Suprapubic skin (tissue), 4 donors: Measurements from ENCODE around the gene KLHL13. TPM values are rescaled to one million over a fixed set of nuclear protein-coding genes. Genes with fewer than 3 reads are reported as not detected.

Experiments
- DNase-seq, 2 donors: peaks; one replicate each; pipeline ENCODE4 v3.0.0-alpha.2; 2019; ENCODE audit warnings: low spot score in 2 of 2
- H3K27ac ChIP-seq: fragments of 200-600 bp; sonication (generic); one replicate; pipeline ENCODE4 v1.5.1; 2019
- H3K27me3 ChIP-seq: fragments of 200-600 bp; sonication (generic); one replicate; pipeline ENCODE4 v1.5.1; 2019
- H3K36me3 ChIP-seq: fragments of 200-600 bp; sonication (generic); one replicate; pipeline ENCODE4 v1.5.1; 2019
- H3K4me1 ChIP-seq: fragments of 200-600 bp; sonication (generic); one replicate; pipeline ENCODE4 v1.5.1; 2019
- H3K4me3 ChIP-seq: fragments of 200-600 bp; sonication (generic); one replicate; pipeline ENCODE4 v1.5.1; 2019; ENCODE audit warnings: mild to moderate bottlenecking
- H3K9me3 ChIP-seq: fragments of 200-600 bp; sonication (generic); one replicate; pipeline ENCODE4 v1.5.1; 2019
- EP300 ChIP-seq: sonication (generic); formaldehyde crosslinking; IDR thresholded peaks from one replicate; pipeline ENCODE4 v1.6.1; 2017; ENCODE audit warnings: antibody characterized with exemption
- POLR2A ChIP-seq, 2 donors: fragments of 450-650 bp; IDR thresholded peaks; one replicate each; pipeline ENCODE4 v1.6.1; 2017; ENCODE audit warnings: antibody characterized with exemption in 2 of 2, mild to moderate bottlenecking in 2 of 2, moderate library complexity in 2 of 2
- POLR2AphosphoS5 ChIP-seq, 3 donors: sonication (generic); formaldehyde crosslinking; IDR thresholded peaks; one replicate each; pipeline ENCODE4 v1.6.1; 2017; ENCODE audit warnings: antibody characterized with exemption in 3 of 3
- WGBS: methylation state at CpG from one replicate; pipeline ENCODE4 v1.1.5; 2018; 5-methylcytosine and 5-hydroxymethylcytosine counted together
- total RNA-seq, 4 donors: library from RNA; depleted of rRNA; stranded (reverse); fragments of >200 nt; gene quantifications; one replicate each; pipeline ENCODE4 v1.1.0, GENCODE V29; 2016
- TF ChIP-seq, protein P1 (sequence below), 2 donors: fragments of 200-600 bp in 1 of 2; fragments of 450-650 bp in 1 of 2; sonication (generic) in 1 of 2; IDR thresholded peaks; one replicate each; pipeline ENCODE4 v1.5.1; 2016 to 2019; ENCODE audit warnings: antibody characterized with exemption in 2 of 2, mild to moderate bottlenecking in 1 of 2, moderate library complexity in 1 of 2

The KLHL13 gene
- total RNA-seq, 4 donors from 2014 or later, result 1.1 to 1.7 (median 1.6) TPM

DNA sequence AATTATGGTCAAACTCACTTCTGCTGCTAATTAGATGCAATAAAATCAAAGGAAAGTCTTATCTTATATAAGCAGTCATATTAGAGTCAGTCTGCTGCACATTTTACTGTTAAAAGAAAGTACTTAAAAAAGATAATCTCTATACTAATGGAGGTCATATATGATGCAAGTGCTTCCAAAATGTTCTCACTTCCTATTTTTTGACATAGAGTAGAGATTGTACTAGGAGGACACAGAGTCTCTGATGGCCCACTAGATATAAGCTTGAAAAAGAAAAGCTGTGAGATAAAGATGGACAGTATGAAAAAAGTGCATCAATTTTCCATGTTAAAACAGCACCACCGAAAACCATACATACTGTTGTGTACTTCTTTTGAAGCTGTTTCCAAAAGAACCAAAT is 196.9 kb downstream of the KLHL13 start:
- WGBS, result 90% methylated on average over 1 of the region's 1 CpG
- no peaks in the 10 kb centered on the region for H3K36me3 ChIP-seq
- no peak for TF ChIP-seq POLR2A (IDR thresholded peaks at IDR 0.05)
- TF ChIP-seq, protein P1, sequence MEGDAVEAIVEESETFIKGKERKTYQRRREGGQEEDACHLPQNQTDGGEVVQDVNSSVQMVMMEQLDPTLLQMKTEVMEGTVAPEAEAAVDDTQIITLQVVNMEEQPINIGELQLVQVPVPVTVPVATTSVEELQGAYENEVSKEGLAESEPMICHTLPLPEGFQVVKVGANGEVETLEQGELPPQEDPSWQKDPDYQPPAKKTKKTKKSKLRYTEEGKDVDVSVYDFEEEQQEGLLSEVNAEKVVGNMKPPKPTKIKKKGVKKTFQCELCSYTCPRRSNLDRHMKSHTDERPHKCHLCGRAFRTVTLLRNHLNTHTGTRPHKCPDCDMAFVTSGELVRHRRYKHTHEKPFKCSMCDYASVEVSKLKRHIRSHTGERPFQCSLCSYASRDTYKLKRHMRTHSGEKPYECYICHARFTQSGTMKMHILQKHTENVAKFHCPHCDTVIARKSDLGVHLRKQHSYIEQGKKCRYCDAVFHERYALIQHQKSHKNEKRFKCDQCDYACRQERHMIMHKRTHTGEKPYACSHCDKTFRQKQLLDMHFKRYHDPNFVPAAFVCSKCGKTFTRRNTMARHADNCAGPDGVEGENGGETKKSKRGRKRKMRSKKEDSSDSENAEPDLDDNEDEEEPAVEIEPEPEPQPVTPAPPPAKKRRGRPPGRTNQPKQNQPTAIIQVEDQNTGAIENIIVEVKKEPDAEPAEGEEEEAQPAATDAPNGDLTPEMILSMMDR (IDR thresholded peaks at IDR 0.05), result no peak
- no peak for TF ChIP-seq EP300
- TF ChIP-seq POLR2AphosphoS5 (IDR thresholded peaks at IDR 0.05), result no peak
- no peaks in the 10 kb centered on the region for H3K9me3 ChIP-seq
- H3K4me1 ChIP-seq, result no peaks in the 10 kb centered on the region
- H3K27ac ChIP-seq, result no peak overlapping the region
- H3K27me3 ChIP-seq, result no peaks in the 10 kb centered on the region
- H3K4me3 ChIP-seq, result no peak overlapping the region
- DNase-seq, result no peak

GRCh38 chrX:117910216-117910615 is 206.4 kb downstream of the KLHL13 start:
- WGBS, result 73% methylated on average over 1 of the region's 1 CpG
- DNase-seq, result no peak
- Histone ChIP-seq H3K4me3 (no peak overlapping the region), H3K4me1 (no peaks in the 10 kb centered on the region), H3K9me3 (no peaks in the 10 kb centered on the region), H3K36me3 (no peaks in the 10 kb centered on the region), H3K27me3 (no peaks in the 10 kb centered on the region), H3K27ac (no peak overlapping the region)
- TF ChIP-seq POLR2A (IDR thresholded peaks at IDR 0.05) (no peak), POLR2AphosphoS5 (IDR thresholded peaks at IDR 0.05) (no peak), EP300 (no peak)
- TF ChIP-seq, protein P1 (IDR thresholded peaks at IDR 0.05), result no peak

GRCh38 chrX:117898226-117898625 is 218.4 kb downstream of the KLHL13 start:
- H3K9me3 ChIP-seq, result no peaks in the 10 kb centered on the region
- no peak for TF ChIP-seq POLR2A (IDR thresholded peaks at IDR 0.05)
- TF ChIP-seq POLR2AphosphoS5 (IDR thresholded peaks at IDR 0.05), result no peak
- TF ChIP-seq, protein P1 (IDR thresholded peaks at IDR 0.05), result no peak
- TF ChIP-seq EP300, result no peak
- 49% methylated on average over 1 of the region's 1 CpG for WGBS

GRCh38 chrX:117895418-117895817 is 221.2 kb downstream of the KLHL13 start:
- 30% methylated on average over 1 of the region's 1 CpG for WGBS
- Histone ChIP-seq H3K4me1 (no peaks in the 10 kb centered on the region), H3K4me3 (no peak overlapping the region), H3K27ac (no peak overlapping the region), H3K9me3 (no peaks in the 10 kb centered on the region), H3K36me3 (no peaks in the 10 kb centered on the region), H3K27me3 (no peaks in the 10 kb centered on the region)
- TF ChIP-seq POLR2A (IDR thresholded peaks at IDR 0.05) (no peak), EP300 (no peak), POLR2AphosphoS5 (IDR thresholded peaks at IDR 0.05) (no peak)
- TF ChIP-seq, protein P1 (IDR thresholded peaks at IDR 0.05), result no peak
- no peak for DNase-seq

More at GRCh38 chrX:117898226-117898625, 218.4 kb downstream of the KLHL13 start:
- Histone ChIP-seq H3K27me3 (no peaks in the 10 kb centered on the region), H3K4me1 (no peaks in the 10 kb centered on the region), H3K36me3 (no peaks in the 10 kb centered on the region), H3K4me3 (no peak overlapping the region), H3K27ac (no peak overlapping the region)
- DNase-seq, result no peak

- no peaks in the 10 kb centered on the region for H3K9me3 ChIP-seq
- 86% methylated on average over 1 of the region's 1 CpG for WGBS
These were observed 224.1 kb downstream of the KLHL13 start for GRCh38 chrX:117892469-117892868.

More at GRCh38 chrX:117892469-117892868, 224.1 kb downstream of the KLHL13 start:
- no peaks in the 10 kb centered on the region for H3K36me3 ChIP-seq
- TF ChIP-seq POLR2A (IDR thresholded peaks at IDR 0.05), result no peak
- no peak for TF ChIP-seq POLR2AphosphoS5 (IDR thresholded peaks at IDR 0.05)
- TF ChIP-seq, protein P1 (IDR thresholded peaks at IDR 0.05), result no peak
- TF ChIP-seq EP300, result no peak
- no peak overlapping the region for H3K27ac ChIP-seq
- no peak for DNase-seq
- no peaks in the 10 kb centered on the region for H3K4me1 ChIP-seq
- no peaks in the 10 kb centered on the region for H3K27me3 ChIP-seq
- H3K4me3 ChIP-seq, result no peak overlapping the region
